8988T (cell line): Measurements from ENCODE around the gene LPP.

Experiments
- DNase-seq: peaks from one replicate; pipeline ENCODE4 v3.0.0; 2011

The LPP gene

DNA sequence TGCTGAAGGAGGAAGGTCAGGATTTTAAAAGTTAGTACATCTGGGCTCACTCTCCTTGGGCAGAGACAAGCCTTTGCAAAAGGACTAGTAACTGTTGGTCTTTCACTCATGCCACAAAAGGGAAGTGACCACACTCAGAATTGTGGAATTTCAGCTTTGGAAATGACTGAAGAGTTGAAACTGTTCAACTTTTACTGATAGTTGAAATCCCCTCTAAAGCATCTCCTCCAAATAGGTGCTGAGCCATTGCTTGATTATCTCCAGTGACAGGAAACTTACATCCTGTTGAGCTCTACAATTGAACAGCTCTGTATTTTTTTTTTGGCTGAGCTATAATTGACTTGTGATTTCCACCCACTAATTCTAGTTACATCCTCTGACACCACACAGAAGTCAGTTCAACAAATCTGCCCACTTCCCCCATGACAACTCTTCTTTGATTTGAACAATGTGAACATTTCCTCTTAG, 763.0 kb downstream of the LPP start:
- DNase-seq: no peak

DNA sequence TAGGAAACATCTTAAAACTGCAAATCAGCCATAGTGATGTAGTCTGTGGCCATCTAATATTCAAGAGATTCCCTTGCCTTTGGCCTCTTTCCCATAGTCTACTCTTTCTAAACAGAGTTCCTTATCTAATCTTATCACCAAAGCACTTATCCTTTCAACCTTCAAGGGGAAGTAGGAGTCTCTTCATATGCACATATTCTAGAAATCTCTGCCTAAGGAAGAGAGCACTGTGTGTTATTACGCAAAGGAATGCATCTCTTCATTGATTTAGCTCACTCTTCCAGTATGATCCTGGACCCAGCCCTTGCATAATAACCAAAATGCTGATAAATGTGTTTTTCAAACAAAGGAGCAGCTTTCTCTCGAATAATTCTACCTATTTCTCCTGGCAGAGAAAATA, 764.1 kb downstream of the LPP start:
- no peak for DNase-seq

DNA sequence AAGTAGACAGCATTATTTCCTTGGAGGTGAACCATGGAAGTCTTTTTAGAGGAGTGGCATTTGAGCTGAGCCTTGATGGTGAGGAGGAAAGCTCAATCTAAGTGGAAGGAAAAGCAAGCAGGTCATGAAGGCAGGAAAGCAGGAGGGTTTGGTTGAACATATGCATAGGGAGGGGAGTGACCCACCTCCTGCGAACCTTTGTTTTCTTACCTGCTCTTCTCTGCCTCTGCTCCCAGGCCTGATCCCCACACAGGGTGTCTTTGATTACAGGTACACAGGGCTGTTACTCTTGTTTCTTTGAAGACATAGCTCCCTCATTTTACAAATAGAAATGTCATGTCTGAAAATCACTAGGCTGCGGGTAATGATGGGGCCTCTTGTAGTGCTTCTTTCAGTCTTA, 769.7 kb downstream of the LPP start:
- DNase-seq: no peak

DNA sequence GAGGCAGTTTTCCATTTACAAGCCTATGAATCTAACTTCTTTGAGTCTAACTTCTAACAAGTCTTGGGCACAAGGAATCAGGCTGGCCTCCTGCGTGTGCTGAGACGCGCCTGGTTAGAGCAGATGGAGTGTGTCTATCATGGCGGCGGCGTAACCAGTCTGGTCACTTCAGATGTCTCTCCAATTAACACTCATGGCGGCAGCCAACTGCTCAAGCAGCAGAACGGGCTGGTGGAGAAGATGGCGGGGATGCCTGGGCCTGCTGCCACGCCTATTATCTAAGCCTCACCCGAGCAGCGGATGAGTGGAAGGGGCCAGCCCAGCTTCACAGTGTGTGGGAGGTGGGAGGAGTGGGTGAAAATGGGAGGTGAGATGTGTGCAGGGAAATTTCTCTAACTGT, 771.4 kb downstream of the LPP start:
- no peak for DNase-seq

DNA sequence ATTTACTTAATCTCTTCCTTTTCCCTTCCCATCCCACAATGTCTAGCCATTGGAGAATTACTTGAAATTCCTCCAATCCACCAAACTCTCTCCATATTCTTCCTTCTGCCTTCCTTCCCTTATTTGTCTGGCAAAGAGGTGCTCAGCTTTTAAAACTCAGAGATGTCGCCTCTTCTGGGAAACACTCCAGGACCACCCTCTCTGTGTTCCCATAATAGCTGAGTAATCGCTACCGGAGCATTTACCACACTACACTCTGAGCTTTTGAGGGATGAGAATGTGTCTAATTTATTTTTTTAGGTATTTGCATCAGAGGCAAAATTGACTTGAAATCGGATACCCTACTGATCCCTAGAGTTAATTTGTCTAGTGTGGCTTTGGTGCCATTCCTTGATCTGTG, 772.2 kb downstream of the LPP start:
- no peak for DNase-seq

DNA sequence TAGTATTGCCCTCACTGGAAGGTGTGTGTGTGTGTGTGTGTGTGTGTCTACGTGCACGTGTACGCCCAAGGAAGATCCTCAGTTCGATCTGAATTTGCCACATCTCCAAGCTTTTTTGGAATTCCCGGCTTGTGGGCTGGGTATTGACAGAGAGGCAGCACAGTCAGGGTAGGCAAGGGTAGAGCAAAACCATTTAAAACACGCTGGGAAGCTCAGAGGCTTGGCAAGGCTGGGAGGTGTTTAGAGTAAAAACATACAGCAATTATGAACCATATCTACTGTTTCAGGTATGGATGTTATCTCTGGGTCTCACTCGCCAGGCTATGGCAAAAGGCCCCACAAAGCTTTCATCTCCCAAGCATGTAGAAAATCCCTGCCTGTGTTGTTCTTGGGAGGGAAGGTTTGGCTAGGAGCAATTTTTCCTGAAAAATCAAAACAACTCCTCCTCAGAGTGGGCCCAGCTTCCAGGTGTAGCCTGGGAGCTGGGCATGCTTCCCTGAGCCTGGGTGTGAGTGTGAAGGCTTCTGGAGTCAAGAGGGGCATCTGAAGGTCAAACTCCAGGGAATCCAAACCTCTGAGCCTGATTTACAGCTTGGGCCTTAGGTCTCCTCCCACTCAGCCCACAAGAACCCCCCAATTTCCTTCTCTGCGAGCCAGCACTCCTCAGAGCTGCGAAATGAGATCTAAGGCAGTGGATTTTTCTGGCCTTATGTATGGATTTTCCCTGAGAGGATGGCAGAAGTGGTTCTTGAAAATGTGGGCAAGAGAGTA, 773.0 kb downstream of the LPP start:
- DNase-seq: no peak

DNA sequence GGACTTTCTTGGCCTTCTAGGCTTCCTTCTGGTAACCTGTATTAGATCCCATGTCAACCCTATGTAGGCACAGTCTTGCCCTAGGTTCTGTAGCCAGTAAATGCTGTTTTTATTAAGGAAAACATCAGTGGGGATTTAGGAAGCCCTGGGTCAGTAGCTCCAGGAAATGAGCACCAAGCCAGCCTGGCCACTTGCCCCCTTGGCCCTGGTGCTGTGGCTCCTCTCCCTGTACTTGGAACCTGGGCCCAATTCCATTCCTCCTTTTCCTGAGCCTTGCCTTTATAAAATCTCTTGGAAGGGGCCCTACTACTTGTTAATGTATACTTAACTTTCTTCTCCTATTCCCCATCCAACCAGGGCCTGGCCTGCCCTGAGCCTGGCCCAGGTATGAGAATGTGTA, 774.0 kb downstream of the LPP start:
- no peak for DNase-seq

DNA sequence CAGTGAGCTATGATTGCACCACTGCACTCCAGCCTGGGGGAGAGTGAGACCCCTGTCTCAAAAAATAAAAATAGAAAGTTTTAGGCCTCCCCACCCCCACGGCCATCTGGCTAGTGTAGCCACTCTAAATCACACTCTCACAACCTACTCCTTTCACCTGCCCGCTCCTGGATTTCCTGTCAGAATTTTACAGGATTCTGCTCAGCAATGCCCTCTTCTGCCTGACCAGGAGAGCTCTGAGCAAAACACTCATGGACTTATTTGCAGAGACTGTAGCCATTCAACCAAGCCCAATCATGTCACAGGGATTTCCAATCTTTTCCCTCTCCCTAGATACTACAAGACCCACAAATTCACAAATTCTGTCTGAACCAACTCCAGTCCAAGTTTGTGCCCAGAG, 775.2 kb downstream of the LPP start:
- DNase-seq: no peak

DNA sequence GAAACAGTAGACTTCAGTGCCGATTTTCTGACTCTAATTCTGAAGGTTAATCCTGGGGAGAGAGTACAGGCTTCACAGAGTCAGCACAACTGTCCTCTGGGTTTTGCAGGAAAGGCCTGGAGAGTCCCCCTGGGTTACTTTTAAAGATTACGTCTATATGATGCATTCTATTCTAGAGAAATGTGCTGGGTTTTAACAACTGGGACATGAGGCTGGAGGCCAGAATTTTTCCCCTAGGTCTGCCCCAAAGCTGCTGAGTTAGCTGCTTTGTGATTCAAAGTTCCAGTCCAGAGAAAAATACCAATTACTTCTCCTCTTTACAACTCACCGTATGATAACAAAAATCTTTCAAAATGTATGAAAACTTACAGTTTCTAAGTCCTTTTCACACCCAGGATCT, 777.1 kb downstream of the LPP start:
- no peak for DNase-seq

DNA sequence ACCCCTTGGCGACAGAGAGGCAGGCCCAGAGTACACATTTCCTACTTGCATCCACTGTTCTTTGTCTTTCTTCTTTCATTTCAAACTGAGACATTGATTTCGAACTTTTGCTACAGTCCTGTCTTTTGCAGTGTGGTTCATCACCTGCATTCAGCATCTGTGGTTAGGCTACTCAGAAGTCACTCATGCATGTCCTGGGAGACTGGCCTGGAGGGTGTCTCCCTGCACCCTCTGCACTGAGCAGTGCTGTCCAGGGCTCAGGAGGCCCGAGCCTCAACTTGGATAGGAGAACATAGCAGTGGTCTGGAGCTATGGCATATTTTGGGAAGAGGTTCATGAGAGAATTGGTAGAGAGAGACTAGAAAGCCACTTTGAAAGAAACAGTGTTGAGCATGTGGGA, 777.6 kb downstream of the LPP start:
- no peak for DNase-seq

DNA sequence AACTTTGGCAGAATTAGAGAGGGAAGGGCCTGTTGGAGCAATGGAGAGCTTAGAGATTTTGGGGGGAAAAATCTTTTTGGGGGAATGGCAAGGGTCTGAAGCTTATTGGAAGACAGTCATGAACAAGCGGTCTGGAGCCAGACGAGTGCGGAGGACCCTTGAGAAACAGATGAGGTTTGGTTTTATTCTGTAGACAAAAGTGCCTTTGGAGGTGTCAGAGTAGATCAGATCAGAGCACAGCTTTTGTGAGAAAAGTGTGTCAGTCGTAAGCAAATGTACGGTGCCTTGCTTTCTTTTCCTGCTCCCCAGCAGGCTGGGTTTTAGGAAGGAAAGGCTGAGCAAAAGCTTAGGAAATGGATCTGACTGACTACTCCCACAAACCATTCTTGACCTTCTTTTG, 781.0 kb downstream of the LPP start:
- no peak for DNase-seq

DNA sequence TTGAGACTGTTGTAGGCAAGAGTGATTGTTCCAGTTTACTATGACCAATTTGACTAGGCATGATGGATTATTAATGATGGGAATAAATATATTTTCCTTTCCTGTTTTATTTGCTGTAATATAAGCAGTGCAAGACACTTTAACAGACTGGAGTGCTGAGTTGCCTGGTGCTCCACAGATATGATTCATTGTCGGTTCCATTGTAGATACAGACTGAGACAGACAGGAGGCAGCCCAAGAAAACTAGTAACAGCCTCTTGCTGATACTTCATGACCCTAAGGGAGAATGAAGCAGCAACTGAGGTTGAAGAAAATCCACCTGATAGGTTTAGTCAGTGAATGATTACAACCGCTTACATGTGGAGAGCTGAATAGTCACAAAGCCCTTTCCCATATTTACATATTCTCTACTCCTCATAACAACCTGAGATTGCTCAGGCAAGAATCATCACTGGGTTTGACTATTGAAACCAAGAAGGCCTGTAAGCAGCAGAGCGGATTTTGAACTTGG, 782.7 kb downstream of the LPP start:
- no peak for DNase-seq

DNA sequence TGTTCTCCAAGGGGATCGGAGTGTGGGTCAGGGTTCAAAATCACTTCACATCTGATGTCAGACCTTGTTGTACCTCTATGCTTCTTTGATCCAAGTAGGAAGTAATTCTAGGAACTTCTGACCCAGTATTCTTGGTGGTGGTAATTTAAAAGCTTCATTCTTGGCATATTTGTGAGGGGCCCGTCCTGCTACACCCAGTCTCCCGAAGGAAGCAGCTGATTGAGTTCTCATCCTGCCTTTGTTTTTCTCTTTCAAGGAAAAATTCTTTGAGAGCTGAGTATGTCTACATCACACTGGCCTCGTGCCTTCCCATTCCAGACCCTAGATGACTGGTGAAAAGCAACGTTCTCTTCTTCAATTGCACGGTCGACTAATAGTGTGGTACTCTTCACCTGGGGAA, 783.4 kb downstream of the LPP start:
- no peak for DNase-seq

DNA sequence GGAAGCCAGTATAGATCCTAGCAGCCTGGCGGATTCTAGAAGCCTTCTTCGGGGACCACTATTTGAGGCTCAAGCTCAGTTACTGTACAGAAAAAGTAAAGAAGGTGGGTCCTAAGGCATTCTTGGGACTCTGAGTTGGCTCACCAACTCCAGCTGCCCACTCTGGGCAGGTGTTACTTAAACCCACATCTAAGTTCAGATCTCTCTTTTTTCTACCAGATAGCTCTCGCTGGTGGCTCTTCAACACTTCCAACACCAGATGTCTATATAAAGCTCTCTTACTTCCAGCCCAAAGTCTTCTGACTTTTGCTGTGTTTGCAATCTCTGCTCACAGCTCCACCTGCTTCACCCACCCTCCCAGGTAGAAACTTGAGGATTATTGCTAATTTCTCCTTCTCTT, 785.0 kb downstream of the LPP start:
- no peak for DNase-seq

DNA sequence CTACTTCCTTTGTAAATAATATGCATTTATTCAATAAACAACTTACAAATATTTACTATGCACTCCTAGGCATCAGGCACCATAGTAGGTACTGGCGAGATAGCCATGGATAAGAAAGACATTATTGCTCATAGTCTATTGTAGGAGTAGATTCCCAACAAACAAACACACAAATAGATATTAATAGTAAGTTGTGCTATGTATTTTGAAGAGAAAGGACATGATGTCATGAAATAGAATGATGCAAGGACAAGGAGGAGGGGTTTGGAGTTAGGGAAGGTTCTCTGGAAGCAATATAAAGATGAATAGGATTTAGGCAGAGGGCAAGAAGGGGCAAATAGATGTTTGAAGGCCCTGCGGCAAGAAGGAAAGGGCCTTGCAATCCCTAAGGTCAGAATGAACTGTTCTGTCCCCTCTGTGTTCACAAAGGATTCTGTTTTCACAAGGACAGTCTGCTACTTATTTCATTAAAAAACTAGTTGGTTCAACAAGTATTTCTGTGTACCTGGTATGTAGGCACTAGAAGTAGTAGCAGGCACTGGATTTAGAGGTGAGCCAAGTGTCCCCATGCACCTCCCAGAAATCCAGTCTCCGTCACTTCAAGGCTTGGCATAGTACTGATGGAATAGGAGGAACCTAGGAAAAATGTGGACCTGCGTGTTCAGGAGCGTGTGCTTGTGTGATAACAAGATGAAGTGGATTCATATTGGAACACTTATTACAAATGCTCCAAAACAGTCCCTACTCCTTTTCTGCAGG, 786.0 kb downstream of the LPP start:
- no peak for DNase-seq
